HEK293 (cell line): Measurements from ENCODE around the gene SIDT2.

Experiments used
- GLIS2 ChIP-seq: fragments of 450-650 bp; formaldehyde crosslinking; IDR thresholded peaks from 2 replicates; pipeline ENCODE4 v1.5.1; 2016; ENCODE audit warnings: missing biosample characterization, missing genetic modification characterization
- IKZF3 ChIP-seq: fragments of 450-650 bp; IDR thresholded peaks from 2 replicates; pipeline ENCODE4 v1.5.0; 2018; ENCODE audit warnings: missing biosample characterization, mild to moderate bottlenecking, missing genetic modification characterization, moderate library complexity
- MYNN ChIP-seq: fragments of 450-650 bp; formaldehyde crosslinking; IDR thresholded peaks from 2 replicates; pipeline ENCODE4 v1.5.1; 2016; ENCODE audit warnings: missing biosample characterization, missing genetic modification characterization, borderline replicate concordance
- PBX3 ChIP-seq: sonication (generic); formaldehyde crosslinking; IDR thresholded peaks from 2 replicates; pipeline ENCODE4 v1.8.1; 2022; ENCODE audit warnings: mild to moderate bottlenecking, moderate library complexity, missing genetic modification reagents
- YY1 ChIP-seq: fragments of 450-650 bp; formaldehyde crosslinking; IDR thresholded peaks from 2 replicates; pipeline ENCODE4 v1.5.1; 2018; ENCODE audit warnings: missing biosample characterization, missing genetic modification characterization
- ZBTB11 ChIP-seq: fragments of 450-650 bp; formaldehyde crosslinking; conservative IDR thresholded peaks from 2 replicates; pipeline ENCODE4 v1.5.1; 2016; ENCODE audit warnings: low read depth, missing biosample characterization, missing genetic modification characterization
- ZBTB21 ChIP-seq: fragments of 450-650 bp; formaldehyde crosslinking; IDR thresholded peaks from 2 replicates; pipeline ENCODE4 v1.5.1; 2017; ENCODE audit warnings: missing biosample characterization, missing genetic modification characterization
- ZBTB48 ChIP-seq: fragments of 450-650 bp; formaldehyde crosslinking; IDR thresholded peaks from 2 replicates; pipeline ENCODE4 v1.5.1; 2016; ENCODE audit warnings: missing biosample characterization, missing genetic modification characterization
- ZEB2 ChIP-seq: fragments of 450-650 bp; formaldehyde crosslinking; IDR thresholded peaks from 2 replicates; pipeline ENCODE4 v1.5.1; 2016; ENCODE audit warnings: missing biosample characterization, missing genetic modification characterization
- ZNF112 ChIP-seq: fragments of 450-650 bp; formaldehyde crosslinking; IDR thresholded peaks from 2 replicates; pipeline ENCODE4 v1.5.0; 2017; ENCODE audit warnings: missing biosample characterization, missing genetic modification characterization
- ZNF133 ChIP-seq: fragments of 450-650 bp; formaldehyde crosslinking; IDR thresholded peaks from 2 replicates; pipeline ENCODE4 v1.5.1; 2016; ENCODE audit warnings: missing biosample characterization, missing genetic modification characterization
- ZNF157 ChIP-seq: fragments of 450-650 bp; formaldehyde crosslinking; IDR thresholded peaks from 2 replicates; pipeline ENCODE4 v1.5.1; 2016; ENCODE audit warnings: missing biosample characterization, missing genetic modification characterization
- ZNF214 ChIP-seq: fragments of 450-650 bp; formaldehyde crosslinking; IDR thresholded peaks from 2 replicates; pipeline ENCODE4 v1.5.1; 2017; ENCODE audit warnings: missing biosample characterization, mild to moderate bottlenecking, missing genetic modification characterization, borderline replicate concordance
- ZNF280C ChIP-seq: fragments of 450-650 bp; formaldehyde crosslinking; IDR thresholded peaks from 2 replicates; pipeline ENCODE4 v1.5.1; 2016; ENCODE audit warnings: missing biosample characterization, missing genetic modification characterization
- ZNF280D ChIP-seq: fragments of 450-650 bp; formaldehyde crosslinking; IDR thresholded peaks from 2 replicates; pipeline ENCODE4 v1.5.1; 2016; ENCODE audit warnings: missing biosample characterization, missing genetic modification characterization
- ZNF311 ChIP-seq: fragments of 450-650 bp; formaldehyde crosslinking; IDR thresholded peaks from 2 replicates; pipeline ENCODE4 v1.5.1; 2017; ENCODE audit warnings: missing biosample characterization, missing genetic modification characterization, borderline replicate concordance
- ZNF324 ChIP-seq: fragments of 450-650 bp; formaldehyde crosslinking; IDR thresholded peaks from 2 replicates; pipeline ENCODE4 v1.5.1; 2016; ENCODE audit warnings: missing biosample characterization, missing genetic modification characterization
- ZNF404 ChIP-seq: fragments of 450-650 bp; formaldehyde crosslinking; IDR thresholded peaks from 2 replicates; pipeline ENCODE4 v1.5.1; 2017; ENCODE audit warnings: missing biosample characterization, missing genetic modification characterization
- ZNF510 ChIP-seq: fragments of 450-650 bp; formaldehyde crosslinking; IDR thresholded peaks from 2 replicates; pipeline ENCODE4 v1.5.1; 2018; ENCODE audit warnings: mild to moderate bottlenecking, missing genetic modification characterization, missing biosample characterization; ENCODE audit not compliant: insufficient replicate concordance
- ZNF513 ChIP-seq: fragments of 450-650 bp; IDR thresholded peaks from 2 replicates; pipeline ENCODE4 v1.5.1; 2018; ENCODE audit warnings: missing biosample characterization, missing genetic modification characterization
- ZNF558 ChIP-seq: fragments of 450-650 bp; formaldehyde crosslinking; IDR thresholded peaks from 2 replicates; pipeline ENCODE4 v1.5.1; 2016; ENCODE audit warnings: missing biosample characterization, missing genetic modification characterization
- ZNF629 ChIP-seq: fragments of 450-650 bp; formaldehyde crosslinking; IDR thresholded peaks from 2 replicates; pipeline ENCODE4 v1.5.1; 2017; ENCODE audit warnings: missing biosample characterization, missing genetic modification characterization
- ZNF645 ChIP-seq: fragments of 450-650 bp; formaldehyde crosslinking; IDR thresholded peaks from 2 replicates; pipeline ENCODE4; 2016; ENCODE audit warnings: missing biosample characterization, missing genetic modification characterization
- ZNF660 ChIP-seq: fragments of 450-650 bp; IDR thresholded peaks from 2 replicates; pipeline ENCODE4 v1.5.1; 2018; ENCODE audit warnings: missing biosample characterization, mild to moderate bottlenecking, missing genetic modification characterization
- ZNF677 ChIP-seq: fragments of 450-650 bp; IDR thresholded peaks from 2 replicates; pipeline ENCODE4 v1.5.0; 2018; ENCODE audit warnings: missing biosample characterization, mild to moderate bottlenecking, missing genetic modification characterization, moderate library complexity
- ZSCAN18 ChIP-seq: fragments of 450-650 bp; formaldehyde crosslinking; IDR thresholded peaks from 2 replicates; pipeline ENCODE4 v1.5.1; 2016; ENCODE audit warnings: missing biosample characterization, missing genetic modification characterization

SIDT2 gene

GRCh38 chr11:117143871-117144476, 34.6 kb upstream of the SIDT2 start, which contains the start of gene PAFAH1B2 (continued):
- TF ChIP-seq IKZF3 (tag by site-specific recombination) (no peak; the same call in 1 of the 2 replicates), ZNF280D (no peak), ZNF513 (no peak), ZNF645 (no peak), ZNF311 (tag by site-specific recombination) (no peak), ZBTB21 (tag by site-specific recombination) (peak; percentile 94), GLIS2 (peak; percentile 44; the same call in 1 of the 2 replicates), ZNF280C (tag by site-specific recombination) (no peak), ZNF324 (tag by site-specific recombination) (0 out of 2 replicates have a peak, but pooled peaks have one; percentile 11), ZNF157 (tag by site-specific recombination) (no peak), ZNF214 (tag by site-specific recombination) (no peak), ZBTB11 (tag by site-specific recombination) (peak; percentile 93), MYNN (tag by site-specific recombination) (no peak), ZNF510 (no peak), ZNF404 (tag by site-specific recombination) (no peak), ZEB2 (peak; percentile 84), ZSCAN18 (tag by site-specific recombination) (no peak), ZNF629 (tag by site-specific recombination) (peak; percentile 98), ZBTB48 (no peak), ZNF133 (tag by site-specific recombination) (no peak), ZNF677 (tag by site-specific recombination) (no peak), ZNF112 (no peak), YY1 (tag by site-specific recombination) (peak; percentile 68; the same call in 1 of the 2 replicates), ZNF558 (tag by site-specific recombination) (no peak), PBX3 (CRISPR knock-in tag) (peak; percentile 90), ZNF660 (tag by site-specific recombination) (0 out of 2 replicates have a peak, but pooled peaks have one; percentile 43)
